K562 (cell line): ENCODE measurements around the gene ANK2. TPM values are rescaled to one million over a fixed set of nuclear protein-coding genes. Genes with fewer than 3 reads are reported as not detected.

Experiments
- ATAC-seq: fragments of 200-7000 bp; cut with Tn5 transposase; 3 replicates; pipeline ENCODE4 v1.9.1; 2020; ENCODE audit warnings: moderate library complexity
- BruUV-seq: library from RNA; stranded (reverse); fragments of 400-500 nt; replicated peaks from 2 replicates; lab custom pipeline; 2021; lab: Mats Ljungman, UMichigan
- CTCF ChIA-PET: fragments of 300-600 bp; formaldehyde crosslinking; extraction: SDS; loops from one replicate; lab custom pipeline; 2021; ENCODE audit warnings: low intra/inter-chr PET ratio; lab: Yijun Ruan, JAX
- POLR2A ChIA-PET: fragments of 300-600, 350-650 bp; sonication (Branson Sonifier 250); formaldehyde crosslinking; extraction: SDS; loops from one replicate; lab custom pipeline; 2021; ENCODE audit warnings: antibody characterized with exemption, inconsistent platforms; lab: Yijun Ruan, JAX
- DNase-seq, 4 experiments: peaks; one replicate each; pipeline versions ENCODE4 v3.0.0 to v3.0.0-alpha.2; 2011 to 2018; ENCODE audit warnings: low spot score in 3 of 4, mixed read lengths in 3 of 4; ENCODE audit errors: extremely low read depth in 1 of 4
- FAIRE-seq: peaks from 2 replicates; lab custom pipeline; 2011; peaks lifted over from hg19 to GRCh38; lab: Jason Lieb, UNC
- H2AFZ ChIP-seq: 2 replicates; pipeline ENCODE4 v1.6.0; 2011; ENCODE audit warnings: low read depth, low read length, control low read depth, inconsistent platforms
- H3K27ac ChIP-seq: fragments of 200-600 bp; 3 replicates; pipeline ENCODE4 v1.8.0; 2011; ENCODE audit warnings: low read depth, mild to moderate bottlenecking, control low read depth, inconsistent platforms, low read length, moderate library complexity, mixed read lengths; ENCODE audit errors: extremely low read depth
- H3K27me3 ChIP-seq, 2 experiments: fragments of 300-600 bp in 1 of 2; 2 replicates in 1 of 2; 3 replicates in 1 of 2; pipeline versions ENCODE4 v1.6.0 to v1.8.0; 2011; ENCODE audit warnings: inconsistent platforms in 2 of 2, low read length in 2 of 2, mild to moderate bottlenecking in 1 of 2, mixed read lengths in 1 of 2, moderate library complexity in 1 of 2; ENCODE audit not compliant: control insufficient read depth in 2 of 2, insufficient read depth in 2 of 2
- H3K36me3 ChIP-seq: fragments of 300-600 bp; 3 replicates; pipeline ENCODE4 v1.8.0; 2011; ENCODE audit warnings: mild to moderate bottlenecking, low read length, inconsistent platforms; ENCODE audit not compliant: control insufficient read depth, insufficient read depth
- H3K4me1 ChIP-seq, 2 experiments: fragments of 200-600 bp in 1 of 2; replicated peaks in 1 of 2; 2 replicates in 1 of 2; 3 replicates in 1 of 2; pipeline versions ENCODE4 v1.5.1 to v1.8.0; 2011; ENCODE audit warnings: inconsistent platforms in 2 of 2, low read length in 2 of 2, mild to moderate bottlenecking in 1 of 2, mixed read lengths in 1 of 2, moderate library complexity in 1 of 2; ENCODE audit not compliant: control insufficient read depth in 2 of 2, insufficient read depth in 2 of 2
- H3K4me2 ChIP-seq: 2 replicates; pipeline ENCODE4 v1.6.1; 2011; ENCODE audit warnings: low read length, control low read depth, inconsistent platforms, mixed read lengths; ENCODE audit not compliant: insufficient read depth
- H3K4me3 ChIP-seq: fragments of 200-600 bp; sonication (generic), shearing (Covaris generic); 2 replicates; pipeline ENCODE4 v1.5.1; 2016; ENCODE audit warnings: control low read depth, inconsistent platforms
- H3K79me2 ChIP-seq: fragments of 200-600 bp; 3 replicates; pipeline ENCODE4 v1.8.0; 2011; ENCODE audit warnings: low read length, inconsistent platforms; ENCODE audit not compliant: control insufficient read depth, insufficient read depth
- H3K9ac ChIP-seq, 2 experiments: 2 replicates each; pipeline versions ENCODE4 v1.6.0 to v1.6.1; 2011; ENCODE audit warnings: low read depth in 2 of 2, low read length in 2 of 2, control low read depth in 1 of 2, inconsistent platforms in 1 of 2, mild to moderate bottlenecking in 1 of 2, mixed read lengths in 1 of 2; ENCODE audit not compliant: insufficient read depth in 1 of 2
- H3K9me1 ChIP-seq: one replicate; pipeline ENCODE4 v1.6.0; 2011; ENCODE audit warnings: inconsistent platforms, mild to moderate bottlenecking, low read length, moderate library complexity; ENCODE audit not compliant: control insufficient read depth, insufficient read depth
- H3K9me3 ChIP-seq: replicated peaks from 2 replicates; pipeline ENCODE4 v1.5.1; 2011; ENCODE audit warnings: low read depth, low read length, inconsistent platforms; ENCODE audit not compliant: control insufficient read depth, insufficient read depth
- H4K20me1 ChIP-seq: replicated peaks from 2 replicates; pipeline ENCODE4 v1.6.1; 2011; ENCODE audit warnings: low read length, inconsistent platforms, mixed read lengths; ENCODE audit not compliant: control insufficient read depth, insufficient read depth
- CCAR2 ChIP-seq: fragments of 200-400 bp; formaldehyde crosslinking; IDR thresholded peaks from 2 replicates; pipeline ENCODE4 v1.6.1; 2017; ENCODE audit warnings: mild to moderate bottlenecking, low read depth, low read length
- FOXK1 ChIP-seq: sonication (generic); formaldehyde crosslinking; IDR thresholded peaks from 2 replicates; pipeline ENCODE4 v1.8.0; 2022; ENCODE audit warnings: missing genetic modification reagents, mild to moderate bottlenecking, borderline replicate concordance
- HIVEP1 ChIP-seq: fragments of 250-450 bp; sonication (Bioruptor Pico); IDR thresholded peaks from 2 replicates; pipeline ENCODE4 v1.4.0; 2020; ENCODE audit warnings: mild to moderate bottlenecking
- HNRNPLL ChIP-seq: fragments of 200-400 bp; formaldehyde crosslinking; IDR thresholded peaks from 2 replicates; pipeline ENCODE4 v1.6.1; 2017; ENCODE audit warnings: low read length, low read depth, mild to moderate bottlenecking; ENCODE audit not compliant: poor library complexity, severe bottlenecking
- ILK ChIP-seq: fragments of 450-650 bp; IDR thresholded peaks from 2 replicates; pipeline ENCODE4 v1.6.1; 2016; ENCODE audit warnings: missing genetic modification characterization, low read depth, mild to moderate bottlenecking, missing compliant biosample characterization, moderate library complexity, borderline replicate concordance
- KLF1 ChIP-seq: fragments of 450-650 bp; IDR thresholded peaks from 2 replicates; pipeline ENCODE4 v1.6.1; 2016; ENCODE audit warnings: missing genetic modification characterization, missing compliant biosample characterization
- MAFG ChIP-seq: fragments of 450-650 bp; conservative IDR thresholded peaks from 2 replicates; pipeline ENCODE4 v1.6.1; 2016; ENCODE audit warnings: missing genetic modification characterization, missing compliant biosample characterization
- POLR2A ChIP-seq: fragments of 450-650 bp; conservative IDR thresholded peaks from 2 replicates; pipeline ENCODE4 v1.6.1; 2016
- POLR2B ChIP-seq: fragments of 450-650 bp; IDR thresholded peaks from 2 replicates; pipeline ENCODE4 v1.6.1; 2018; ENCODE audit warnings: low read depth; ENCODE audit not compliant: partially characterized antibody
- SRSF7 ChIP-seq: fragments of 200-400 bp; formaldehyde crosslinking; optimal IDR thresholded peaks from 2 replicates; pipeline ENCODE3; 2017; ENCODE audit warnings: mild to moderate bottlenecking, low read depth, low read length
- TEAD2 ChIP-seq: fragments of 450-650 bp; IDR thresholded peaks from 2 replicates; pipeline ENCODE4 v1.6.1; 2016; ENCODE audit warnings: missing genetic modification characterization, control low read depth, missing compliant biosample characterization
- ZHX1 ChIP-seq: fragments of 150-350 bp; conservative IDR thresholded peaks from 2 replicates; pipeline ENCODE4 v1.6.1; 2014; ENCODE audit warnings: low read length
- ZNF212 ChIP-seq: fragments of 450-650 bp; formaldehyde crosslinking; IDR thresholded peaks from 2 replicates; pipeline ENCODE4 v1.4.0; 2020; ENCODE audit warnings: mild to moderate bottlenecking
- ZNF280B ChIP-seq: fragments of 250-450 bp; sonication (Bioruptor Pico); IDR thresholded peaks from 2 replicates; pipeline ENCODE4 v1.5.1; 2021; ENCODE audit warnings: mild to moderate bottlenecking
- ZNF436 ChIP-seq: fragments of 250-450, 450-650 bp; sonication (Bioruptor Pico); formaldehyde crosslinking; IDR thresholded peaks from 2 replicates; pipeline ENCODE4 v1.7.0; 2020; ENCODE audit warnings: mild to moderate bottlenecking
- WGBS: fragments of 100-300 bp; shearing (Covaris generic); methylation state at CpG from one replicate; pipeline ENCODE4 v1.1.6; 2016; ENCODE audit warnings: low coverage, mixed read lengths; ENCODE audit not compliant: insufficient coverage; ENCODE audit errors: missing lambda C conversion rate; 5-methylcytosine and 5-hydroxymethylcytosine counted together
- in situ Hi-C: fragments of 300-500 bp; cut with MboI; formaldehyde crosslinking; loops from 4 replicates; pipeline ENCODE4 v1.15.0; 2018; ENCODE audit warnings: inconsistent platforms, mixed read lengths
- intact Hi-C: fragments of 100-400 bp; cut with micrococcal nuclease; formaldehyde crosslinking; loops from 2 replicates; pipeline ENCODE4 v1.14.2; 2022
- polyA plus RNA-seq, 8 experiments: library from polyadenylated mRNA; depleted of rRNA in 4 of 8; stranded (reverse) in 5 of 8; unstranded in 3 of 8; fragments of >200 nt; fragmentation: Nextera tagmentation in 2 of 8; fragmentation: Illumina TruSeq in 1 of 8; extraction: Ambion mirVana in 2 of 8; extraction: Trizol in 1 of 8; gene quantifications; 2 replicates each; pipeline versions ENCODE4 v1.2.1 to v1.2.3, GENCODE V29; 2011 to 2014; ENCODE audit warnings: inconsistent platforms in 1 of 8, missing spikeins in 1 of 8
- total RNA-seq, 7 experiments: library from RNA; depleted of rRNA in 6 of 7; stranded (reverse); fragments of >200 nt in 6 of 7; fragmentation: Illumina TruSeq in 2 of 7; extraction: Trizol in 2 of 7; gene quantifications; 2 replicates each; pipeline versions ENCODE4 v1.2.1 to v1.2.3, GENCODE V29; 2011 to 2021; ENCODE audit warnings: low replicate concordance in 1 of 7

ANK2 gene
- total and polyA plus RNA-seq, 9 of the 15 experiments (the other 6 are each of a cell fraction or from before 2014, with no cell fraction given) = 0.07 to 0.24 TPM; not detected in 7

GRCh38 chr4:113248320-113248719 is 198.9 kb downstream of the ANK2 start (continued):
- TF ChIP-seq ILK (tag) = no peak
- no peak for TF ChIP-seq ZNF280B (CRISPR knock-in tag)
- TF ChIP-seq POLR2B = no peak
- TF ChIP-seq KLF1 (tag) = no peak
- no peak for TF ChIP-seq SRSF7
- no peak for TF ChIP-seq ZNF436 (CRISPR knock-in tag)
- no peak for TF ChIP-seq CCAR2
- no peak for TF ChIP-seq TEAD2 (tag)

- Histone ChIP-seq H3K4me2 (no peak overlapping the region), H3K4me3 (no peak overlapping the region), H3K27ac (no peak overlapping the region), H3K9me1 (no peaks in the 10 kb centered on the region), H3K36me3 (no peaks in the 10 kb centered on the region), H3K4me1 (no peaks in the 10 kb centered on the region), H3K9me3 (no peaks in the 10 kb centered on the region), H3K9ac (no peak overlapping the region), H3K79me2 (no peaks in the 10 kb centered on the region), H3K27me3 (no peaks in the 10 kb centered on the region), H4K20me1 (no peaks in the 10 kb centered on the region)
- FAIRE-seq (no peak), DNase-seq (no peak), ATAC-seq (no peak)
- POLR2A ChIA-PET = no interaction called here
- WGBS = 0% methylated on average over 6 of the region's 6 CpGs
- BruUV-seq = no TSS peak
- in situ Hi-C loops = no loop called here
- no peak for TF ChIP-seq HIVEP1 (CRISPR knock-in tag)
- no peak for TF ChIP-seq TEAD2 (tag)
- TF ChIP-seq ZHX1 = no peak
- no peak for TF ChIP-seq ZNF212 (CRISPR knock-in tag)
- no peak for TF ChIP-seq MAFG (tag)
- TF ChIP-seq HNRNPLL = no peak
- TF ChIP-seq POLR2A = no peak
- TF ChIP-seq FOXK1 (CRISPR knock-in tag) = no peak
- TF ChIP-seq, all 486 proteins: peak for 0
- intact Hi-C loops = no loop called here
- CTCF ChIA-PET = no interaction called here
- H2AFZ ChIP-seq = no peak overlapping the region
These were observed 206.2 kb downstream of the ANK2 start for GRCh38 chr4:113255628-113256027.
